HepG2 (cell line): Measurements from ENCODE around the gene GDPD4. TPM values are rescaled to one million over a fixed set of nuclear protein-coding genes. Genes with fewer than 3 reads are reported as not detected.
A peak's percentile ranks its signal among the peaks of the same experiment; 100 is the strongest.

Experiments used
- ARID5B ChIP-seq: IDR thresholded peaks from 2 replicates; pipeline ENCODE4 v1.4.0; 2020; ENCODE audit warnings: mild to moderate bottlenecking, missing genetic modification reagents
- ELF3 ChIP-seq: IDR thresholded peaks from 2 replicates; pipeline ENCODE4 v1.6.1; 2016; ENCODE audit warnings: missing genetic modification reagents, missing compliant biosample characterization
- ETV5 ChIP-seq: IDR thresholded peaks from 2 replicates; pipeline ENCODE4 v1.6.1; 2018; ENCODE audit warnings: missing biosample characterization, missing genetic modification reagents, inconsistent platforms, borderline replicate concordance
- FOXA1 ChIP-seq, 2 experiments: fragments of 450-650 bp in 1 of 2; sonication (generic) in 1 of 2; formaldehyde crosslinking in 1 of 2; IDR thresholded peaks; 2 replicates each; pipeline versions ENCODE4 v1.4.0 to v1.6.1; 2016 to 2020; ENCODE audit warnings: missing genetic modification reagents in 1 of 2
- FOXP1 ChIP-seq, 2 experiments: fragments of 450-650 bp in 1 of 2; IDR thresholded peaks; 2 replicates each; pipeline ENCODE4 v1.6.1; 2017 to 2018; ENCODE audit warnings: antibody characterized with exemption in 1 of 2
- FOXP4 ChIP-seq: sonication (generic); formaldehyde crosslinking; IDR thresholded peaks from 2 replicates; pipeline ENCODE4 v1.4.0; 2020; ENCODE audit warnings: missing genetic modification reagents
- HIVEP1 ChIP-seq: sonication (generic); formaldehyde crosslinking; IDR thresholded peaks from 2 replicates; pipeline ENCODE4 v1.4.0; 2020; ENCODE audit warnings: mild to moderate bottlenecking, missing genetic modification reagents
- NR2F6 ChIP-seq, 2 experiments: IDR thresholded peaks; 2 replicates each; pipeline ENCODE4 v1.6.1; 2016; ENCODE audit warnings: antibody characterized with exemption in 1 of 2, mild to moderate bottlenecking in 1 of 2
- SP5 ChIP-seq: IDR thresholded peaks from 2 replicates; pipeline ENCODE4 v1.6.1; 2016; ENCODE audit warnings: low read depth, borderline replicate concordance
- ZBTB7A ChIP-seq: sonication (generic); formaldehyde crosslinking; IDR thresholded peaks from 2 replicates; pipeline ENCODE4 v1.8.0; 2022; ENCODE audit warnings: mild to moderate bottlenecking, missing genetic modification reagents
- ZNF543 ChIP-seq: sonication (generic); formaldehyde crosslinking; IDR thresholded peaks from 2 replicates; pipeline ENCODE4 v1.4.0; 2020; ENCODE audit warnings: mild to moderate bottlenecking, missing genetic modification reagents
- ZNF556 ChIP-seq: sonication (generic); formaldehyde crosslinking; IDR thresholded peaks from 2 replicates; pipeline ENCODE4 v1.4.0; 2020; ENCODE audit warnings: mild to moderate bottlenecking, missing genetic modification reagents, borderline replicate concordance
- ZNF687 ChIP-seq: sonication (generic); formaldehyde crosslinking; IDR thresholded peaks from 2 replicates; pipeline ENCODE4 v1.5.1; 2020; ENCODE audit warnings: mild to moderate bottlenecking, missing genetic modification reagents, moderate library complexity
- polyA plus RNA-seq, 8 experiments: library from polyadenylated mRNA; depleted of rRNA in 3 of 8; stranded (reverse) in 7 of 8; unstranded in 1 of 8; fragments of >200 nt; fragmentation: Illumina TruSeq in 4 of 8; extraction: Trizol in 4 of 8; gene quantifications; 2 replicates each; pipeline versions ENCODE4 v1.2.1 to v1.2.3, GENCODE V29; 2011 to 2016; ENCODE audit warnings: low read depth in 4 of 8, missing spikeins in 1 of 8, mixed read lengths in 1 of 8; ENCODE audit not compliant: insufficient read depth in 1 of 8
- total RNA-seq, 5 experiments: library from RNA; depleted of rRNA; stranded (reverse); fragments of >200 nt; fragmentation: Illumina TruSeq; extraction: Trizol; gene quantifications; 2 replicates each; pipeline ENCODE4 v1.2.3, GENCODE V29; 2016; ENCODE audit warnings: low read depth in 1 of 5
- TF ChIP-seq, protein P1 (sequence below): sonication (generic); formaldehyde crosslinking; IDR thresholded peaks from 2 replicates; pipeline ENCODE4 v1.8.1; 2023; ENCODE audit warnings: mild to moderate bottlenecking, missing genetic modification reagents
- TF ChIP-seq, protein P2 (sequence below): sonication (generic); formaldehyde crosslinking; IDR thresholded peaks from 2 replicates; pipeline ENCODE4 v1.4.0; 2020; ENCODE audit warnings: mild to moderate bottlenecking, missing genetic modification reagents, borderline replicate concordance

The GDPD4 gene
- total and polyA plus RNA-seq, 2 of the 13 experiments (the other 11 are each of a cell fraction or from before 2014, with no cell fraction given) = not detected

DNA sequence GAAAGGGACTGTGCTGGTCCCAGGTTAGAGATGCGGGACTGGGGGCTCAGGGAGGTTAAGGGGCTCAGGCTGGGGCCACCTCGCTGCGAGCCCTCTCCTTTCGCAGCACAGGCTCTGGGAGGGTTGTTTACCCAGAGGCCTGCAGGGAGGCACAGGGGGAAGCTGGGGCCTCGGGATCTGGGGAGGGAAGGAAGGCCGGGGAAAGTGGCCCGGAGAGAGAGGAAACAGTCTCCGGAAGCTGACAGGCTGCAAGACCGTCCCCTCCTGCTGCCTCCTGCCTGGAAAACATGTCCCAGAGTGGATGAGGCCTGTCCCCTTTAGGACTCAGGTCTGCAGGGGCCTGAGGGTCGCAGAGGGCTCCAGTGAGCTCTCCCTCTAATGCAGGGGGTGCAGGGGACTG, 128.0 kb downstream of the GDPD4 start (continued):
- TF ChIP-seq, protein P1, sequence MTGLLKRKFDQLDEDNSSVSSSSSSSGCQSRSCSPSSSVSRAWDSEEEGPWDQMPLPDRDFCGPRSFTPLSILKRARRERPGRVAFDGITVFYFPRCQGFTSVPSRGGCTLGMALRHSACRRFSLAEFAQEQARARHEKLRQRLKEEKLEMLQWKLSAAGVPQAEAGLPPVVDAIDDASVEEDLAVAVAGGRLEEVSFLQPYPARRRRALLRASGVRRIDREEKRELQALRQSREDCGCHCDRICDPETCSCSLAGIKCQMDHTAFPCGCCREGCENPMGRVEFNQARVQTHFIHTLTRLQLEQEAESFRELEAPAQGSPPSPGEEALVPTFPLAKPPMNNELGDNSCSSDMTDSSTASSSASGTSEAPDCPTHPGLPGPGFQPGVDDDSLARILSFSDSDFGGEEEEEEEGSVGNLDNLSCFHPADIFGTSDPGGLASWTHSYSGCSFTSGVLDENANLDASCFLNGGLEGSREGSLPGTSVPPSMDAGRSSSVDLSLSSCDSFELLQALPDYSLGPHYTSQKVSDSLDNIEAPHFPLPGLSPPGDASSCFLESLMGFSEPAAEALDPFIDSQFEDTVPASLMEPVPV (CRISPR knock-in tag) = no peak
- TF ChIP-seq HIVEP1 (CRISPR knock-in tag) = no peak
- no peak for TF ChIP-seq FOXA1 (IDR thresholded peaks at IDR 0.05)
- TF ChIP-seq FOXA1 (CRISPR knock-in tag; IDR thresholded peaks at IDR 0.05) = peak; percentile 83
- peak; percentile 31; the same call in 1 of the 2 replicates for TF ChIP-seq ELF3 (CRISPR knock-in tag)
- 0 out of 2 replicates have a peak, but pooled peaks have one; percentile 26 for TF ChIP-seq SP5 (CRISPR knock-in tag)
- TF ChIP-seq ZNF543 (CRISPR knock-in tag) = 0 out of 2 replicates have a peak, but pooled peaks have one; percentile 55
- TF ChIP-seq NR2F6 (IDR thresholded peaks at IDR 0.05) = peak; percentile 66
- peak; percentile 46 for TF ChIP-seq NR2F6 (CRISPR knock-in tag; IDR thresholded peaks at IDR 0.05)
- TF ChIP-seq ZBTB7A (CRISPR knock-in tag) = 0 out of 2 replicates have a peak, but pooled peaks have one; percentile 57
- TF ChIP-seq ETV5 (CRISPR knock-in tag) = peak; percentile 69; the same call in 1 of the 2 replicates
- TF ChIP-seq FOXP1 (IDR thresholded peaks at IDR 0.05) = no peak
- TF ChIP-seq FOXP1 (CRISPR knock-in tag; IDR thresholded peaks at IDR 0.05) = peak; percentile 49; the same call in 1 of the 2 replicates
- TF ChIP-seq, protein P2, sequence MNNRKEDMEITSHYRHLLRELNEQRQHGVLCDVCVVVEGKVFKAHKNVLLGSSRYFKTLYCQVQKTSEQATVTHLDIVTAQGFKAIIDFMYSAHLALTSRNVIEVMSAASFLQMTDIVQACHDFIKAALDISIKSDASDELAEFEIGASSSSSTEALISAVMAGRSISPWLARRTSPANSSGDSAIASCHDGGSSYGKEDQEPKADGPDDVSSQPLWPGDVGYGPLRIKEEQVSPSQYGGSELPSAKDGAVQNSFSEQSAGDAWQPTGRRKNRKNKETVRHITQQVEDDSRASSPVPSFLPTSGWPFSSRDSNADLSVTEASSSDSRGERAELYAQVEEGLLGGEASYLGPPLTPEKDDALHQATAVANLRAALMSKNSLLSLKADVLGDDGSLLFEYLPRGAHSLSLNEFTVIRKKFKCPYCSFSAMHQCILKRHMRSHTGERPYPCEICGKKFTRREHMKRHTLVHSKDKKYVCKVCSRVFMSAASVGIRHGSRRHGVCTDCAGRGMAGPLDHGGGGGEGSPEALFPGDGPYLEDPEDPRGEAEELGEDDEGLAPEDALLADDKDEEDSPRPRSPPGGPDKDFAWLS (CRISPR knock-in tag) = 0 out of 2 replicates have a peak, but pooled peaks have one; percentile 71
- TF ChIP-seq ZNF687 (CRISPR knock-in tag) = peak; percentile 85
- TF ChIP-seq ARID5B (CRISPR knock-in tag) = peak; percentile 40
- TF ChIP-seq ZNF556 (CRISPR knock-in tag) = peak; percentile 37; the same call in 1 of the 2 replicates
- TF ChIP-seq FOXP4 (CRISPR knock-in tag) = peak; percentile 54; the same call in 1 of the 2 replicates
